HEK293 (cell line): ENCODE measurements around the gene RNF223.

Experiments
- EGR2 ChIP-seq: fragments of 450-650 bp; formaldehyde crosslinking; IDR thresholded peaks from 2 replicates; pipeline ENCODE4 v1.5.1; 2016; ENCODE audit warnings: low read depth, missing biosample characterization, missing genetic modification characterization
- FEZF1 ChIP-seq: fragments of 450-650 bp; formaldehyde crosslinking; IDR thresholded peaks from 2 replicates; pipeline ENCODE4 v1.5.1; 2016; ENCODE audit warnings: missing biosample characterization, missing genetic modification characterization
- IKZF3 ChIP-seq: fragments of 450-650 bp; IDR thresholded peaks from 2 replicates; pipeline ENCODE4 v1.5.0; 2018; ENCODE audit warnings: missing biosample characterization, mild to moderate bottlenecking, missing genetic modification characterization, moderate library complexity
- KLF10 ChIP-seq: fragments of 450-650 bp; IDR thresholded peaks from 2 replicates; pipeline ENCODE4 v1.5.1; 2018; ENCODE audit warnings: missing biosample characterization, mild to moderate bottlenecking, missing genetic modification characterization
- MYNN ChIP-seq: fragments of 450-650 bp; formaldehyde crosslinking; IDR thresholded peaks from 2 replicates; pipeline ENCODE4 v1.5.1; 2016; ENCODE audit warnings: missing biosample characterization, missing genetic modification characterization, borderline replicate concordance
- SCRT1 ChIP-seq: fragments of 450-650 bp; formaldehyde crosslinking; IDR thresholded peaks from 2 replicates; pipeline ENCODE4 v1.5.1; 2016; ENCODE audit warnings: missing biosample characterization, missing genetic modification characterization, borderline replicate concordance
- ZBTB7A ChIP-seq: fragments of 450-650 bp; formaldehyde crosslinking; IDR thresholded peaks from 2 replicates; pipeline ENCODE4 v1.5.1; 2016; ENCODE audit warnings: low read depth, missing biosample characterization, missing genetic modification characterization
- ZEB2 ChIP-seq: fragments of 450-650 bp; formaldehyde crosslinking; IDR thresholded peaks from 2 replicates; pipeline ENCODE4 v1.5.1; 2016; ENCODE audit warnings: missing biosample characterization, missing genetic modification characterization
- ZFP37 ChIP-seq: fragments of 450-650 bp; formaldehyde crosslinking; IDR thresholded peaks from 2 replicates; pipeline ENCODE4 v1.5.1; 2016; ENCODE audit warnings: missing biosample characterization, missing genetic modification characterization
- ZFP41 ChIP-seq: fragments of 450-650 bp; formaldehyde crosslinking; IDR thresholded peaks from 2 replicates; pipeline ENCODE4 v1.5.1; 2016; ENCODE audit warnings: missing biosample characterization, missing genetic modification characterization, borderline replicate concordance
- ZNF121 ChIP-seq: fragments of 450-650 bp; formaldehyde crosslinking; IDR thresholded peaks from 2 replicates; pipeline ENCODE4 v1.5.1; 2016; ENCODE audit warnings: missing biosample characterization, missing genetic modification characterization
- ZNF155 ChIP-seq: fragments of 450-650 bp; formaldehyde crosslinking; IDR thresholded peaks from 2 replicates; pipeline ENCODE4 v1.5.1; 2016; ENCODE audit warnings: missing biosample characterization, missing genetic modification characterization
- ZNF175 ChIP-seq: fragments of 450-650 bp; formaldehyde crosslinking; IDR thresholded peaks from 2 replicates; pipeline ENCODE4 v1.5.1; 2016; ENCODE audit warnings: missing biosample characterization, missing genetic modification characterization
- ZNF221 ChIP-seq: fragments of 450-650 bp; formaldehyde crosslinking; IDR thresholded peaks from 2 replicates; pipeline ENCODE4 v1.5.1; 2017; ENCODE audit warnings: missing biosample characterization, missing genetic modification characterization, borderline replicate concordance
- ZNF223 ChIP-seq: fragments of 450-650 bp; formaldehyde crosslinking; IDR thresholded peaks from 2 replicates; pipeline ENCODE4 v1.5.1; 2016; ENCODE audit warnings: missing biosample characterization, missing genetic modification characterization
- ZNF26 ChIP-seq: fragments of 450-650 bp; formaldehyde crosslinking; IDR thresholded peaks from 2 replicates; pipeline ENCODE4 v1.5.1; 2016; ENCODE audit warnings: missing biosample characterization, missing genetic modification characterization
- ZNF302 ChIP-seq: fragments of 450-650 bp; formaldehyde crosslinking; IDR thresholded peaks from 2 replicates; pipeline ENCODE4 v1.5.1; 2016; ENCODE audit warnings: missing biosample characterization, missing genetic modification characterization, low read depth
- ZNF394 ChIP-seq: fragments of 450-650 bp; formaldehyde crosslinking; IDR thresholded peaks from 2 replicates; pipeline ENCODE4 v1.5.1; 2016; ENCODE audit warnings: missing biosample characterization, missing genetic modification characterization, mild to moderate bottlenecking, moderate library complexity, borderline replicate concordance
- ZNF571 ChIP-seq: fragments of 450-650 bp; formaldehyde crosslinking; IDR thresholded peaks from 2 replicates; pipeline ENCODE4 v1.5.0; 2017; ENCODE audit warnings: missing biosample characterization, missing genetic modification characterization
- ZNF585B ChIP-seq: fragments of 450-650 bp; formaldehyde crosslinking; IDR thresholded peaks from 2 replicates; pipeline ENCODE4 v1.5.1; 2016; ENCODE audit warnings: missing biosample characterization, missing genetic modification characterization
- ZNF654 ChIP-seq: fragments of 450-650 bp; formaldehyde crosslinking; IDR thresholded peaks from 2 replicates; pipeline ENCODE4 v1.5.1; 2016; ENCODE audit warnings: low read depth, missing biosample characterization, missing genetic modification characterization
- ZNF670 ChIP-seq: fragments of 450-650 bp; formaldehyde crosslinking; IDR thresholded peaks from 2 replicates; pipeline ENCODE4 v1.5.1; 2016; ENCODE audit warnings: missing biosample characterization, missing genetic modification characterization, low read depth
- ZNF692 ChIP-seq: fragments of 450-650 bp; formaldehyde crosslinking; IDR thresholded peaks from 2 replicates; pipeline ENCODE4 v1.5.1; 2016; ENCODE audit warnings: missing biosample characterization, missing genetic modification characterization
- TF ChIP-seq, protein P1 (sequence below): fragments of 450-650 bp; formaldehyde crosslinking; IDR thresholded peaks from 2 replicates; pipeline ENCODE4 v1.5.1; 2016; ENCODE audit warnings: missing biosample characterization, missing genetic modification characterization
- TF ChIP-seq, protein P2 (sequence below): fragments of 450-650 bp; formaldehyde crosslinking; IDR thresholded peaks from 2 replicates; pipeline ENCODE4 v1.5.1; 2016; ENCODE audit warnings: missing biosample characterization, missing genetic modification characterization
- TF ChIP-seq, protein P3 (sequence below): fragments of 450-650 bp; IDR thresholded peaks from 2 replicates; pipeline ENCODE4 v1.5.1; 2018; ENCODE audit warnings: missing biosample characterization, mild to moderate bottlenecking, missing genetic modification characterization
- TF ChIP-seq, protein P4 (sequence below): IDR thresholded peaks from 2 replicates; pipeline ENCODE4 v1.6.1; 2011; ENCODE audit warnings: mild to moderate bottlenecking, low read depth, low read length, borderline replicate concordance
- TF ChIP-seq, protein P5 (sequence below): fragments of 450-650 bp; formaldehyde crosslinking; IDR thresholded peaks from 2 replicates; pipeline ENCODE4 v1.5.1; 2017; ENCODE audit warnings: missing biosample characterization, missing genetic modification characterization

RNF223 gene

DNA sequence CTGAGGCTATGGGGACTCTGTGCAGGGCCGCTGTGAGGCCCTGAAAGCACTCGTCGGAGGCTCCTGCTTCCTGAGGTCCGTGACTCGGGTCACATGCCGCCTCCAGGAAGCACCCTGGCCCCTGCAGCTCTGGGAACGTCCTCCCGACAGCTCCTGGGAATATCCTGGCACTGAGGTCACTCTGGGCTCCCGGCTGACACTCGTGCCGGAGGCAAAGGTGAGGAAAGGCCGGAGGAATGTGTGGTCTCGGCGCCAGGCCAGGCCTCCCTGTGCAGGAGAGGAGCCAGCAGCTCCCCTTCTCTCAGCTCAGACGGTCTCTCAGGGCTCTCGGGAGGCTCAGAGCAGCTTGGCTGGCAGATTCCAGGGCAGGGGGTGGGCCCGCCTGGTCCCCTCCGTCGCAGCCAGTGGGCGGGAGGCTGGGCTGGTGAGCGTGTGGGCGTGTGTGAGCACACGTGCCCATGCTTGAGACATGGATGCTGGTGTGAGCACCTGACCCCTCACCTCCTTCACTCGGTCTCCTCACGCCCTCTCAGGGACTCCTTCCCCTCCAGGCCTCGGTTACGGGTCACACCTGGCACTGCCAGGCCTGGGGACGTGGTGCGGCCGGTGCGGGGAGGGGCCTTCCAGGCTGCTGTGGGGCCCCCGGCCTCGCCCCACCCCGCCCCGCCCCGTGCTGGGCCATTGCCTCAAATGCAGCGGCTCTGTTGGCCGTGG lies 5.5 kb upstream of the RNF223 start (continued):
- TF ChIP-seq EGR2 (tag by site-specific recombination) (peak; percentile 95), ZNF121 (tag by site-specific recombination) (0 out of 2 replicates have a peak, but pooled peaks have one; percentile 5), ZEB2 (tag by site-specific recombination) (peak; percentile 84), ZNF221 (tag by site-specific recombination) (no peak), KLF10 (tag by site-specific recombination) (peak; percentile 88), MYNN (no peak), ZNF585B (no peak), ZNF26 (no peak), ZNF670 (tag by site-specific recombination) (no peak), ZFP37 (tag by site-specific recombination) (peak; percentile 98), ZNF175 (tag by site-specific recombination) (no peak), SCRT1 (tag by site-specific recombination) (no peak), FEZF1 (tag by site-specific recombination) (no peak), ZNF394 (tag by site-specific recombination) (peak; percentile 87), ZNF654 (tag by site-specific recombination) (no peak), ZNF155 (no peak), IKZF3 (tag by site-specific recombination) (peak; percentile 91), ZBTB7A (tag by site-specific recombination) (peak; percentile 90), ZNF571 (tag by site-specific recombination) (no peak), ZNF302 (tag by site-specific recombination) (no peak), ZFP41 (no peak), ZNF692 (tag by site-specific recombination) (peak; percentile 100), ZNF223 (tag by site-specific recombination) (peak; percentile 35; the same call in 1 of the 2 replicates)
- TF ChIP-seq, protein P1, sequence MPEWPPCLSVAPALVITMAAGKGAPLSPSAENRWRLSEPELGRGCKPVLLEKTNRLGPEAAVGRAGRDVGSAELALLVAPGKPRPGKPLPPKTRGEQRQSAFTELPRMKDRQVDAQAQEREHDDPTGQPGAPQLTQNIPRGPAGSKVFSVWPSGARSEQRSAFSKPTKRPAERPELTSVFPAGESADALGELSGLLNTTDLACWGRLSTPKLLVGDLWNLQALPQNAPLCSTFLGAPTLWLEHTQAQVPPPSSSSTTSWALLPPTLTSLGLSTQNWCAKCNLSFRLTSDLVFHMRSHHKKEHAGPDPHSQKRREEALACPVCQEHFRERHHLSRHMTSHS (tag by site-specific recombination) = no peak
- TF ChIP-seq, protein P2, sequence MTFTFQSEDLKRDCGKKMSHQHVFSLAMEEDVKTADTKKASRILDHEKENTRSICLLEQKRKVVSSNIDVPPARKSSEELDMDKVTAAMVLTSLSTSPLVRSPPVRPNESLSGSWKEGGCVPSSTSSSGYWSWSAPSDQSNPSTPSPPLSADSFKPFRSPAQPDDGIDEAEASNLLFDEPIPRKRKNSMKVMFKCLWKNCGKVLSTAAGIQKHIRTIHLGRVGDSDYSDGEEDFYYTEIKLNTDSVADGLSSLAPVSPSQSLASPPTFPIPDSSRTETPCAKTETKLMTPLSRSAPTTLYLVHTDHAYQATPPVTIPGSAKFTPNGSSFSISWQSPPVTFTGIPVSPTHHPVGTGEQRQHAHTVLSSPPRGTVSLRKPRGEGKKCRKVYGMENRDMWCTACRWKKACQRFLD (tag by site-specific recombination) = no peak
- TF ChIP-seq, protein P3, sequence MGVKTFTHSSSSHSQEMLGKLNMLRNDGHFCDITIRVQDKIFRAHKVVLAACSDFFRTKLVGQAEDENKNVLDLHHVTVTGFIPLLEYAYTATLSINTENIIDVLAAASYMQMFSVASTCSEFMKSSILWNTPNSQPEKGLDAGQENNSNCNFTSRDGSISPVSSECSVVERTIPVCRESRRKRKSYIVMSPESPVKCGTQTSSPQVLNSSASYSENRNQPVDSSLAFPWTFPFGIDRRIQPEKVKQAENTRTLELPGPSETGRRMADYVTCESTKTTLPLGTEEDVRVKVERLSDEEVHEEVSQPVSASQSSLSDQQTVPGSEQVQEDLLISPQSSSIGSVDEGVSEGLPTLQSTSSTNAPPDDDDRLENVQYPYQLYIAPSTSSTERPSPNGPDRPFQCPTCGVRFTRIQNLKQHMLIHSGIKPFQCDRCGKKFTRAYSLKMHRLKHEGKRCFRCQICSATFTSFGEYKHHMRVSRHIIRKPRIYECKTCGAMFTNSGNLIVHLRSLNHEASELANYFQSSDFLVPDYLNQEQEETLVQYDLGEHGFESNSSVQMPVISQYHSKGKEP (tag by site-specific recombination) = no peak
- TF ChIP-seq, protein P4, sequence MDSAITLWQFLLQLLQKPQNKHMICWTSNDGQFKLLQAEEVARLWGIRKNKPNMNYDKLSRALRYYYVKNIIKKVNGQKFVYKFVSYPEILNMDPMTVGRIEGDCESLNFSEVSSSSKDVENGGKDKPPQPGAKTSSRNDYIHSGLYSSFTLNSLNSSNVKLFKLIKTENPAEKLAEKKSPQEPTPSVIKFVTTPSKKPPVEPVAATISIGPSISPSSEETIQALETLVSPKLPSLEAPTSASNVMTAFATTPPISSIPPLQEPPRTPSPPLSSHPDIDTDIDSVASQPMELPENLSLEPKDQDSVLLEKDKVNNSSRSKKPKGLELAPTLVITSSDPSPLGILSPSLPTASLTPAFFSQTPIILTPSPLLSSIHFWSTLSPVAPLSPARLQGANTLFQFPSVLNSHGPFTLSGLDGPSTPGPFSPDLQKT = no peak
- TF ChIP-seq, protein P5, sequence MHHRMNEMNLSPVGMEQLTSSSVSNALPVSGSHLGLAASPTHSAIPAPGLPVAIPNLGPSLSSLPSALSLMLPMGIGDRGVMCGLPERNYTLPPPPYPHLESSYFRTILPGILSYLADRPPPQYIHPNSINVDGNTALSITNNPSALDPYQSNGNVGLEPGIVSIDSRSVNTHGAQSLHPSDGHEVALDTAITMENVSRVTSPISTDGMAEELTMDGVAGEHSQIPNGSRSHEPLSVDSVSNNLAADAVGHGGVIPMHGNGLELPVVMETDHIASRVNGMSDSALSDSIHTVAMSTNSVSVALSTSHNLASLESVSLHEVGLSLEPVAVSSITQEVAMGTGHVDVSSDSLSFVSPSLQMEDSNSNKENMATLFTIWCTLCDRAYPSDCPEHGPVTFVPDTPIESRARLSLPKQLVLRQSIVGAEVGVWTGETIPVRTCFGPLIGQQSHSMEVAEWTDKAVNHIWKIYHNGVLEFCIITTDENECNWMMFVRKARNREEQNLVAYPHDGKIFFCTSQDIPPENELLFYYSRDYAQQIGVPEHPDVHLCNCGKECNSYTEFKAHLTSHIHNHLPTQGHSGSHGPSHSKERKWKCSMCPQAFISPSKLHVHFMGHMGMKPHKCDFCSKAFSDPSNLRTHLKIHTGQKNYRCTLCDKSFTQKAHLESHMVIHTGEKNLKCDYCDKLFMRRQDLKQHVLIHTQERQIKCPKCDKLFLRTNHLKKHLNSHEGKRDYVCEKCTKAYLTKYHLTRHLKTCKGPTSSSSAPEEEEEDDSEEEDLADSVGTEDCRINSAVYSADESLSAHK = no peak; the same call in 1 of the 2 replicates
